SK-N-MC (cell line): ENCODE data around the gene L3HYPDH.

ENCODE experiments used
- EZH2 ChIP-seq: fragments of 200-600 bp; sonication (generic); IDR thresholded peaks from one replicate; pipeline ENCODE4 v1.6.1; 2017; ENCODE audit warnings: antibody characterized with exemption
- FOXP2 ChIP-seq: optimal IDR thresholded peaks from 2 replicates; pipeline ENCODE3; 2011; ENCODE audit warnings: mild to moderate bottlenecking, moderate library complexity; ENCODE audit not compliant: insufficient read depth; ENCODE audit errors: extremely low read length, control extremely low read depth
- POLR2AphosphoS5 ChIP-seq: IDR thresholded peaks from 2 replicates; pipeline ENCODE4 v1.6.1; 2012; ENCODE audit warnings: mild to moderate bottlenecking, low read depth, low read length, borderline replicate concordance

DNA sequence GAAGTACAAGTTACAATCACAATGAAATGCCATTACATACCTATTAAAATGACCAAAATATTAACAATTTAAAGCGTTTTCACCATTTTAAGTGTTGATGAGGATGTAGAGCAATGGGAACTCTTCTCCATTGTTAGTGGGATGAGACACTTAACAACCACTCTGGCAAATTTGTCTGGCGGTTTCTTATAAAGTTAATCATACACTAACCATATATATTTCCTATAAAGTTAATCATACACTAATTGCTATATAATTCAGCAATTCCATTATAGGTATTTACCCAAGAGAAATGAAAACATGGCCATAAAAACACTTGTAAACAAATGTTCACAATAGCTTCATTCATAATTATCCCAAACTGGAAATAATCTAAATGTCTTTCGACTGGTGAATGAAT lies 36.0 kb upstream of the L3HYPDH start:
- TF ChIP-seq POLR2AphosphoS5 (no peak), EZH2 (no peak), FOXP2 (no peak)
